HG03565 (cell line): ENCODE measurements around the gene SCN10A.

Experiments
- ATAC-seq: cut with Tn5 transposase; IDR thresholded peaks from one replicate; pipeline ENCODE4 v1.9.1; 2021; ENCODE audit warnings: mild to moderate bottlenecking, moderate library complexity; ENCODE audit not compliant: unreplicated experiment

SCN10A gene

GRCh38 chr3:38655708-38656300 is 160.2 kb downstream of the SCN10A start:
- no peak for ATAC-seq

GRCh38 chr3:38653685-38654537 is 162.1 kb downstream of the SCN10A start:
- ATAC-seq, result no peak

- no peak for ATAC-seq
These were observed 163.1 kb downstream of the SCN10A start for GRCh38 chr3:38652934-38653333.

DNA sequence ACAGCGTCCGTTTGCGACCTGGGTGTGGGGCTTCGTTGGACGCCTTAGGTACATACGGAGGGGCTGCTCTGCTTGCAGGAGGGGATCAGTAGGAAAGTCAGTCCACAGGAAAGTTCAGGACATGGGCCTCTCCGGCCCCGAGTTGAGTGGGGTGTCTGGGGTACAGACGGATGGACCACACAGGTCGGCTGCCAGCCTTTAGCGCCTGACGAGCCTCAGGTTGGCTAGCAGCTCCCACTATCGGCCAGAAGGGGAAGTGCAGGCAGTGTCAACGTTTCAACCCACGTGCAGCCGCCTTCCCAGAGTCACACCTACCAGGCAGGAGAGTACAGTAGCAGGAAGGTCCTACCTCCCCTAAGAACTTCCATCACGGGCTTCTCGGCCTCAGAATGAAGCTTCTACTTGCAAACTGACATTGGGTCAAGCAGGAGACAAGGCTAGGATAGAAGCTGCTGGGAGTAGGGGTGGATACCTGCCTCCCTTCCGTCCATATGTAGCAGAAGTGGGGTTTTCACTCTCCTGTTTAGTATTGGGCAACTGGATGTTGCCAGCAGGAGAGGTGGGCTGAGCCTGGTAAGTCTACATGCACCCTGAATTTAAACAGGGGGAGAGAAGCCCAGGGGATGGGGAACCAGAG is 164.7 kb downstream of the SCN10A start:
- ATAC-seq, result peak; percentile 42

GRCh38 chr3:38650248-38650951 is 165.6 kb downstream of the SCN10A start:
- ATAC-seq, result no peak

GRCh38 chr3:38649500-38650247 is 166.3 kb downstream of the SCN10A start, which contains the start of gene SCN5A:
TSS of gene SCN5A (minus strand) at chr3:38649687. CDS start at chr3:38633307, 16,380 bp downstream.
- ATAC-seq, result no peak

DNA sequence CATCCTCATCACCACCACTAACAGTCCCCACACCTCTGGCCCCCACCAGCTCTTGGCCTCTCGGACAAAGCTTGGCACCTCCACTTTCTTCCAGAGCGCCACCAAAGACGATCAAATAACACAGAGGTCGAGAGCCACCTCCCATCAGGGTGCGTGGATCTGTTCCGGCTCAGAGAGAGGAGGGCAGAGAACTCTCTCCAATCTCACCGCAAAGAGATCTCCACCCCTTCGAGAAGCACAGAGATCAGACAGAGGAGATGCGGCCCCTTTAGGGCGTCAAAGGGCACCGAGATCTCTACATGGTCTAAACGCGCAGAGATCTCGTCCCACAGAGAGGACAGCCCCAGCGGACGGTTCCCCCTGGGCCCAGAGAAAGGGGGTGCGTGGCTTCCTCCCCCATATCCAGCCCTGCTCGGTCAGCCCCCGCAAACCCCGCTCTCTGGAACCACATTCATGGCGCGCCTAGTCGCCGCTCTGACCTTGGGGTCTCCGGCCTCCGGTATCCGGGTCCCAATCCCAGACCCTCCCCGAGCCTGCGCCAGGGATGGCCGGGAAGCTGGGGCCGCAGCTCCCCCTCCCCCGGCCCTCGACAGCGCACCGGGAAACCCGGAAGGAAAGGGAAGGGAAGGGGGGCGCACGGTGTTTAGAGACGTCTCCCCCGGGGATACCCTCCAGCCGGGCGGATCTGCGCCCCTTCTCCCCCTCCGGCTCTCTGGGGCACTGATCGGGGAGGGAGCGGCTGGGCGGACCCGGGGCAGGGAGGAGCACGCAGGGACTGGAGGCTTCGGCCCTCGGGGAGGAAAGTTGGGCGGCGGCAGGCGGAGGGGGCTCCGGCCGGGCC is 167.1 kb downstream of the SCN10A start:
- ATAC-seq, result no peak

- ATAC-seq, result no peak
These were observed 167.9 kb downstream of the SCN10A start for GRCh38 chr3:38648024-38648658.

DNA sequence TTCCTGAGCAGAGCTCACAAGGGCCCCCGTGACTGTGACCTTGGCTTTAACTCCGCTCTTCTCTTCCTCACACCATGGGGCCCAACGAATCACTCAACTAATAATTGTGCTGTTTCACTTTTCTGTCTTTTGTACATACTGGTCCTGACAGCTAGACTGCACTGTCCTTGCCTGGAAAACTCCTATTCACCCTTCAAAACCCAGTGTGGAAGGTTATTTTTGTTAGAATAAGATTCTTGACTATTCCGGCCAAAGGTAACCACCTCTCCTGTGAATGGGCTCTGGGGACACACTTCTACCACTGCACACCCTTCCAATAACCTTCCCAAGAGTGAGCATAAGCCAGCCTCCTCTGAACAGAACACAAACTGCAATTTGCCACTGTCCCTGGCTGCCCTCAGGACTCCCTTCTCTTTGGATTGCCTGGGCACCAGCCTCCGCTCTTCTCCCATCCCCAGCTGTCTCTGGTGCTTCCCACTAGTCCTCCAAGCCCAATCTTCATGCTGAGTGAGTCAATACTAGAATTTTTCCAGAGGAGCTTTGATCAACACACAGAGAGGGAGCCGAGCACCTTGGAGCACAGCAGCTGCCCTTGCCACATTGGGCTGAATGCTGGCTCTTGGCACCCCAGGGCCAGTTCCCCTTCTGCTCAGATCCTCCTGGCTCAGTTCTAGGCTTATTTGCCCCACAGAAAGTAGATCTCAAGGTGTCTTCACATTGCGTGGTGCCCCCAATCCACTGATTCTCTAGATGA is 168.6 kb downstream of the SCN10A start:
- ATAC-seq, result no peak
